NCI-H1417 (cell line): Measurements from ENCODE around the gene UROD.
"Not testable (repeated sequence)": the region's sequence is repeated elsewhere in the genome, so short reads cannot be mapped to it uniquely, and the experiment has no call there.

Source experiments
- DNase-seq, 3 experiments: peaks; one replicate each; lab custom pipeline; 2025; lab: John Stamatoyannopoulos, UW

The UROD gene

GRCh38 chr1:45038661-45039364 lies 26.8 kb downstream of the UROD start:
- no peak for DNase-seq

- DNase-seq, result no peak
Observed at GRCh38 chr1:45040297-45040696, 28.2 kb downstream of the UROD start.

- no peak for DNase-seq
Observed at GRCh38 chr1:45043094-45043493, 31.0 kb downstream of the UROD start.

DNA sequence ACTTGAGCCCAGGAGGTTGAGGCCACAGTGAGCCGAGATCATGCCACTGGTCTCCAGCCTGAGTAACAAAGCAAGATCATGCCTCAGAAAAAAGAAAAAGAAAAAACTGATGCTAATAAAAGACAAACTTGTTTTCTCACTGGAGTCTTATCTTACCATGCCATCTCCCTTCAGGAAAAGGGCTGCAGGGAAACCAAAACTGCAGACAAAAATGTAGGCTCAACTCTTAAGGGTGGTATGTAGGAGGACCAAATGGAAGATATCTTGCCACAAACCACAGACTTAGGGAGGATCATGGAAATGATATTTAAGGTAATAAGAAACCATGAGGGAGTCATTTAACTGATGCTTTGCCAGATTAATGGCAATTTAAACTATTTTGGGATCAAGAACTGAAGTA lies 32.9 kb downstream of the UROD start:
- no peak for DNase-seq

- no peak for DNase-seq
Observed at GRCh38 chr1:45047032-45047431, 35.0 kb downstream of the UROD start.

- DNase-seq, result no peak
Observed at GRCh38 chr1:45051005-45051772, 39.1 kb downstream of the UROD start.

DNA sequence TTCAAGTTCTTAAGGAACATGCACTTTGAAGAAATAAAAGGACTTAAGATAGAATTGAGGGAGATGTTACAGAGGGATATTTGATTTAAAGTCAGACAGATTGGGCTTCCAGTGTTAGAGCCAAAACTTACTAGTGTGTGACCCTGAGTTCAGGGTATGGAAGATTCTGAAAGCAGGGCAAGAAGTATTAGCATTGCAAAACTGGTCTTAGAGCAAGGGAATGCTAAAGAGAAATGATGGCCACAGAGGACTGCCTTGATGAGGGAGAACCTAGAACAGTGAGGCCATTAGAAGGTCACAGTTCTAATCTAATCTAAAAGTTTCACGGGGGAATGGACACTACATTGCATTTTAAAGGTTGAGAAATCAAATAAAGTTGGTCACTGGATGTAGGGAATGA lies 45.5 kb downstream of the UROD start:
- no peak for DNase-seq

GRCh38 chr1:45059829-45060228 lies 47.8 kb downstream of the UROD start:
- no peak for DNase-seq

DNA sequence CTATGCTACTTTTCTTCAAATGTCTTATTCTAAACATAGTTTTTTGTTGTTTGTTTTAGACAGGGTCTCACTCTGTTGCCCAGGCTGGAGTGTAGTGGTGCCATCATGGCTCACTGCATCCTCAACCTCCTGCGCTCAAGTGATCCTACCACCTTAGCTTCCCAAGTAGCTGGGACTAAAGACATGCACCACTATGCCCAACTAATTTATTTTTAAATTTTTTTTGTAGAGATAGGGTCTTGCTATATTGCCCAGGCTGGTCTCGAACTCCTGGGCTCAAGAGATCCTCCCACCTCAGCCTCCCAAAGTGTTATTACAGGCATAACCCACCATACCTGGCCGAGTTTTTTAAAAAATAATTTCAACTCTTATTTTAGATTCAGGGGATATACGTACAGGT lies 50.4 kb downstream of the UROD start:
- not testable (repeated sequence) for DNase-seq

- DNase-seq, result no peak
Observed at GRCh38 chr1:45065083-45065482, 53.0 kb downstream of the UROD start.
